COR-L47 (cell line): ENCODE measurements around the gene FCER1G.
A peak's percentile ranks its signal among the peaks of the same experiment; 100 is the strongest.

ENCODE experiments used
- DNase-seq: peaks from one replicate; lab custom pipeline; 2025; lab: John Stamatoyannopoulos, UW

FCER1G gene

GRCh38 chr1:161266202-161266601 lies 51.1 kb downstream of the FCER1G start:
- DNase-seq: peak; percentile 46

- no peak for DNase-seq
These were observed 51.7 kb downstream of the FCER1G start for GRCh38 chr1:161266836-161267235.

- DNase-seq: no peak
These were observed 52.2 kb downstream of the FCER1G start for GRCh38 chr1:161267321-161267720.
